ENCODE data around the gene ITPK1. TPM values are rescaled to one million over a fixed set of nuclear protein-coding genes. Genes with fewer than 3 reads are reported as not detected.

The ITPK1 gene
- total RNA-seq, 1 experiment from 2014 or later, result 60.1 TPM

- Histone ChIP-seq H3K4me1 (no peaks in the 10 kb centered on the region), H3K36me3 (ENCODE audit: control insufficient read depth, insufficient read depth, low read length) (no peaks in the 10 kb centered on the region; the same call in 1 of the 2 replicates), H3K27me3 (replicated peaks; ENCODE audit: control insufficient read depth, insufficient read depth, low read length) (no peaks in the 10 kb centered on the region), H3K4me3 (ENCODE audit: low read depth, low read length) (no peak overlapping the region), H3K9me3 (no peaks in the 10 kb centered on the region)
- H3K4me3 Mint-ChIP-seq (ENCODE audit: unreplicated experiment), result no peak overlapping the region
- TF ChIP-seq CTCF (IDR thresholded peaks at IDR 0.05; ENCODE audit: insufficient read depth in 1 of 2, low read depth in 1 of 2, low read length in 1 of 2, severe bottlenecking in 1 of 2, unreplicated experiment in 1 of 2), result no peak
- BruUV-seq (replicated peaks), result no TSS peak
- intact Hi-C loops (cut with micrococcal nuclease; ENCODE audit: unreplicated experiment), result loop anchor here (10.0 kb wide), 1 partner anchor 70 kb away; no protein-coding TSS in a partner anchor
- ChIA-PET POLR2A (no interaction called here), CTCF (no interaction called here)
- H3K9me3 Mint-ChIP-seq (ENCODE audit: unreplicated experiment), result no peaks in the 10 kb centered on the region
- H3K27ac Mint-ChIP-seq (ENCODE audit: unreplicated experiment), result no peak overlapping the region
- DNase-seq, result no peak
- H3K36me3 Mint-ChIP-seq (ENCODE audit: insufficient read depth, unreplicated experiment), result no peaks in the 10 kb centered on the region
- no peaks in the 10 kb centered on the region for H3K4me1 Mint-ChIP-seq (ENCODE audit: low read depth, unreplicated experiment)
- no peaks in the 10 kb centered on the region for H3K27me3 Mint-ChIP-seq (ENCODE audit: insufficient read depth, unreplicated experiment)
Measured at GRCh38 chr14:92964124-92965109, 151.3 kb downstream of the ITPK1 start.

DNA sequence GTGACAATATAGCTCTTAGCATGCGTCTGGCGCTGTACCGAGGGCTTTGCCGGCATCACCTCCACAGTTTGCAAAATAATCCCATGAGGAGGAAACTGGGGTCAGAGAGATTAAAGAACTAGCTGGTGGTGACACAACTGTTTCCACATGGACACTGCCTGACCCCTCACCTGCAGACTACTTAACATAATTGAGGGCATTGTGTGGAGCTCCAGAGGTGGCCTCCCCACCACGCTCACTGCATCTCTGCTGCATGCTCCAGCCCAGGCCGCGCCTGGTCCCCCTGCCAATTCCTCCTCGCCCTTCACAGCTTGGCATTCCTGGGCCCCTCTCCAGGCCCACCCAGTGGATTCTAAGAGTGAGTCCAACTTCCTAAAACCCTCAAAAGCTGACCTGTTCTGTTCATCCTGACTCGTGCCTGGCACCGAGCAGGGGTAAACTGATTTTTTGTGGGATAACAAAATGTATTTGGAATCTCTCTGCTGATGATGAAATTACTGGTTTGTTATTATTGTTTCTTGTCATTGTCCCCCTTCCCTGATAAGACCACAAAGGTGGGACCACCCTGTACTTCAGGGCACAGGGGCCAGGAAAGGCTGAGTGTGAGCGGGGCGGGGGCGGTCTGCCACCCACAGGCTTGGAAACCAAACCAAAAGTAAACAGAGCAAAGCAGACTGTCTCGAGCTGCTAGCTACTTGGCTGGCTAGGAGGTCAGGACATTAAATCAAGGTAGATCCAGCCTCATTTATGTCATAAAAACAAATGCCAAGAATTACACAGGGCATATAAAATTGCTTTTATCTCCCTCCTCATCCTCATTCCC lies 152.2 kb downstream of the ITPK1 start:
- intact Hi-C loops (cut with micrococcal nuclease; ENCODE audit: unreplicated experiment), result loop anchor here (10.0 kb wide), 1 partner anchor 71 kb away; no protein-coding TSS in a partner anchor
- ChIA-PET CTCF (no interaction called here), POLR2A (no interaction called here)
- Mint-ChIP-seq H3K27ac (ENCODE audit: unreplicated experiment) (no peak overlapping the region), H3K9me3 (ENCODE audit: unreplicated experiment) (no peaks in the 10 kb centered on the region), H3K4me3 (ENCODE audit: unreplicated experiment) (no peak overlapping the region), H3K27me3 (ENCODE audit: insufficient read depth, unreplicated experiment) (no peaks in the 10 kb centered on the region), H3K36me3 (ENCODE audit: insufficient read depth, unreplicated experiment) (peaks cover under 1% of the 10 kb centered on the region), H3K4me1 (ENCODE audit: low read depth, unreplicated experiment) (no peaks in the 10 kb centered on the region)
- Histone ChIP-seq H3K4me3 (ENCODE audit: low read depth, low read length) (no peak overlapping the region), H3K36me3 (ENCODE audit: control insufficient read depth, insufficient read depth, low read length) (no peaks in the 10 kb centered on the region; the same call in 1 of the 2 replicates), H3K9me3 (no peaks in the 10 kb centered on the region), H3K27me3 (replicated peaks; ENCODE audit: control insufficient read depth, insufficient read depth, low read length) (no peaks in the 10 kb centered on the region), H3K4me1 (no peaks in the 10 kb centered on the region)
- no TSS peak for BruUV-seq (replicated peaks)
- DNase-seq, result no peak
- no peak for TF ChIP-seq CTCF (IDR thresholded peaks at IDR 0.05; ENCODE audit: insufficient read depth in 1 of 2, low read depth in 1 of 2, low read length in 1 of 2, severe bottlenecking in 1 of 2, unreplicated experiment in 1 of 2)

- DNase-seq, result no peak
- BruUV-seq (replicated peaks), result no TSS peak
- intact Hi-C loops (cut with micrococcal nuclease; ENCODE audit: unreplicated experiment), result loop anchor here (10.0 kb wide), 1 partner anchor 72 kb away; no protein-coding TSS in a partner anchor
- ChIA-PET CTCF (no interaction called here), POLR2A (no interaction called here)
- no peaks in the 10 kb centered on the region for H3K9me3 Mint-ChIP-seq (ENCODE audit: unreplicated experiment)
- Histone ChIP-seq H3K27me3 (replicated peaks; ENCODE audit: control insufficient read depth, insufficient read depth, low read length) (no peaks in the 10 kb centered on the region), H3K4me3 (ENCODE audit: low read depth, low read length) (no peak overlapping the region), H3K9me3 (no peaks in the 10 kb centered on the region), H3K36me3 (ENCODE audit: control insufficient read depth, insufficient read depth, low read length) (no peaks in the 10 kb centered on the region; the same call in 1 of the 2 replicates), H3K4me1 (no peaks in the 10 kb centered on the region)
- H3K4me3 Mint-ChIP-seq (ENCODE audit: unreplicated experiment), result no peak overlapping the region
- peaks cover 7% of the 10 kb centered on the region for H3K36me3 Mint-ChIP-seq (ENCODE audit: insufficient read depth, unreplicated experiment)
- TF ChIP-seq CTCF (IDR thresholded peaks at IDR 0.05; ENCODE audit: insufficient read depth in 1 of 2, low read depth in 1 of 2, low read length in 1 of 2, severe bottlenecking in 1 of 2, unreplicated experiment in 1 of 2), result no peak
- no peaks in the 10 kb centered on the region for H3K4me1 Mint-ChIP-seq (ENCODE audit: low read depth, unreplicated experiment)
- no peaks in the 10 kb centered on the region for H3K27me3 Mint-ChIP-seq (ENCODE audit: insufficient read depth, unreplicated experiment)
- H3K27ac Mint-ChIP-seq (ENCODE audit: unreplicated experiment), result no peak overlapping the region
Measured at GRCh38 chr14:92962831-92963095, 153.0 kb downstream of the ITPK1 start.
